Measurements from ENCODE around the gene SIGLEC12.

GRCh38 chr19:51458899-51459505, 42.6 kb downstream of the SIGLEC12 start:
- TF ChIP-seq, protein P1, sequence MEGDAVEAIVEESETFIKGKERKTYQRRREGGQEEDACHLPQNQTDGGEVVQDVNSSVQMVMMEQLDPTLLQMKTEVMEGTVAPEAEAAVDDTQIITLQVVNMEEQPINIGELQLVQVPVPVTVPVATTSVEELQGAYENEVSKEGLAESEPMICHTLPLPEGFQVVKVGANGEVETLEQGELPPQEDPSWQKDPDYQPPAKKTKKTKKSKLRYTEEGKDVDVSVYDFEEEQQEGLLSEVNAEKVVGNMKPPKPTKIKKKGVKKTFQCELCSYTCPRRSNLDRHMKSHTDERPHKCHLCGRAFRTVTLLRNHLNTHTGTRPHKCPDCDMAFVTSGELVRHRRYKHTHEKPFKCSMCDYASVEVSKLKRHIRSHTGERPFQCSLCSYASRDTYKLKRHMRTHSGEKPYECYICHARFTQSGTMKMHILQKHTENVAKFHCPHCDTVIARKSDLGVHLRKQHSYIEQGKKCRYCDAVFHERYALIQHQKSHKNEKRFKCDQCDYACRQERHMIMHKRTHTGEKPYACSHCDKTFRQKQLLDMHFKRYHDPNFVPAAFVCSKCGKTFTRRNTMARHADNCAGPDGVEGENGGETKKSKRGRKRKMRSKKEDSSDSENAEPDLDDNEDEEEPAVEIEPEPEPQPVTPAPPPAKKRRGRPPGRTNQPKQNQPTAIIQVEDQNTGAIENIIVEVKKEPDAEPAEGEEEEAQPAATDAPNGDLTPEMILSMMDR (IDR thresholded peaks at IDR 0.05): no peak
- no peak for TF ChIP-seq POLR2AphosphoS5 (IDR thresholded peaks at IDR 0.05)
- no peak for TF ChIP-seq EP300 (IDR thresholded peaks at IDR 0.05; ENCODE audit: low read depth)
